Stimulated activated CD4-positive, alpha-beta T cell treated with anti-CD3 and anti-CD28 coated beads, TNF-alpha, amount 100 ng/mL, for 4 hours (primary cell): Measurements from ENCODE around the gene FGD5.
A peak's percentile ranks its signal among the peaks of the same experiment; 100 is the strongest.

Experiments
- DNase-seq, 3 experiments: peaks; one replicate each; pipeline ENCODE4 v3.0.0-alpha.2; 2020; ENCODE audit warnings: low read depth in 3 of 3

Gene FGD5

GRCh38 chr3:14787630-14788029 is 31.1 kb upstream of the FGD5 start:
- DNase-seq = no peak

GRCh38 chr3:14788644-14789043 is 30.1 kb upstream of the FGD5 start:
- DNase-seq = no peak

DNA sequence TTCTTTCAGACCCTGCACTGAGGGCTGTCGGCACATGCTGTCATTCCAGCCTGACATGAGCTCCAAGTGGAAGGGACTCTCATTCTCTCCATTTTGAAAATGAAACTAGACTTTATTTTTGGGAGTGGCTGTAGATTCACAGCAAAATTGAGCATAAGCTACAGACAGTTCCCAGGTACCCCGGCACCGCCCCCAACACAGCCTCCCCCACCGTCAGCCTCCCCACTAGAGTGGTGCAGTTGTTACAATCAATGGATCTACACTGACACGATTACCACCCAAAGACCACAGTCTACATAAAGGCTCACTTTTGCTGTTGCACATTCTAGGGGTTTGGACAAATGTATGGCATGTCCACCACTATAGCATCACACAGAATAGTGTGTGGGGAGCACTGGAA is 29.5 kb upstream of the FGD5 start:
- DNase-seq = no peak

- DNase-seq = no peak
Observed at GRCh38 chr3:14789640-14790285, 29.0 kb upstream of the FGD5 start.

DNA sequence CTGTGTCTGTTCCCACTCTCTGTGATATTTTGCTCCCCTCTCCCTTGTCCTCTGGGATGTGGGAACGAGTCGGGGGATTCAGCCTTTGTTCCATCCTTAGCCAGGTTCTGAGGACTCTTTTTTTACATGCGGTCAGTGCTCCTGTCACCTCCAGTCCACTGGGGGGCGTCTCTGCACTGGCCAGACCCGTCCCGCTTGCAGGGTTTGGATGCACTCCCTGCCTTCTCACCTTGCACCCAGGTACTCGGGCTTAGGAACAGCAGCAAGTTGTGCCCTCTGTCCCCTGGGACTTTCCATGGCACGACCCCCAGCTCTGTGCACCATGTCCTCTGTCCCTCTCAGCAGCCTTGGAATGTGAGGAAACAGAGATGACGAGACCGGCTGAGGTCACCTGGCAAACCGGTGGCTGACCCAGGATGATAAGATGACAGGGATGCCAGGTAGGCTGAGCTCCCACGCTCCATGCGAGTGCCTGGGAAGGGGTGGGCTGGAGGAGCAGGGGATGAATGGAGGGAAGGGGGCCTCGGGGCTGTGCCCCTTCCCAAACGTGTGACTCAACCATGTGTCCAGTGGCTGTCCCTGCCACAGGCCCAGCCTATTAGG is 27.3 kb upstream of the FGD5 start:
- peak in 1 of 3 experiments; percentile 25 for DNase-seq

GRCh38 chr3:14792691-14793121 is 26.1 kb upstream of the FGD5 start:
- DNase-seq = no peak

GRCh38 chr3:14793126-14793857 is 25.5 kb upstream of the FGD5 start:
- DNase-seq = no peak

GRCh38 chr3:14793858-14794234 is 24.9 kb upstream of the FGD5 start:
- DNase-seq = no peak

DNA sequence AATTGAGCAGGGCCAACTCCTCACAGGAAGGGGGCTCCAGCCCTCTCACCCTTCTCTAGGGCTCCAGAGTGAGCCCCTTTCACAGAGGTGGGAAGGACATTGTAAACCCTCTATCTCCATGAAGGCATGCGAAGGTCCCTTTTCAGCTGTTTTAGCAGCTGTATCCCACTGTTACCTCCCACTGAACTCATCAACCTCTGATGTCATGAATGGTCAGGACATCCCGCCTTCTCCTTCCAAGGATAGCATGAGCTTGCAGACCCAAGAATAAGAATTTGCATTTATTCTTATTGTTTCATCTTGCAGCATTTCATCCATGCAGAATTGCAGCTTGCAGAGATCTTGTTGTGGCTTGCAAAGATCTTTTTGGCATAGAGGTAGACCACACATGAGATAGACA is 24.3 kb upstream of the FGD5 start:
- DNase-seq = no peak

GRCh38 chr3:14795996-14796395 is 22.8 kb upstream of the FGD5 start:
- no peak for DNase-seq

GRCh38 chr3:14796403-14797077 is 22.2 kb upstream of the FGD5 start:
- no peak for DNase-seq

DNA sequence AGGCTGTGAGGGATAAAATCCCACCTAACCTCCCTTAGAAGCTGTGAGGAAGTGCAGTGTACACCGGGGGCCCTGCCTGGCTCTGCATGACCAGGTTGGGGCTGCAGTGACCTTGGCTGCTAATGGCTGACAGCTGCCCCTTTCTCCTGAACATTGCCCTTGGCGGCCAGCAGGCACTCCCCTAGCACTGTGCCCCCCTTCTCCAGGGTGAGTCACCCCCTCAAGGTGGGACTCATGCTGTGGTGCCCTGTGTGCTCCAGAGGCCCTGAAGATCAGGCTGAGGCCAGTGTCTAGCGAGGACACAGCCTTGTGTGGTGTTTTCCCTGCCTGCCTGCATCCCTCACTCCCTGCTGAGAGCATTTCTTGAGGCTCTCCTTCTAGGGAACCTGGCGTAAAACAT is 21.0 kb upstream of the FGD5 start:
- no peak for DNase-seq

DNA sequence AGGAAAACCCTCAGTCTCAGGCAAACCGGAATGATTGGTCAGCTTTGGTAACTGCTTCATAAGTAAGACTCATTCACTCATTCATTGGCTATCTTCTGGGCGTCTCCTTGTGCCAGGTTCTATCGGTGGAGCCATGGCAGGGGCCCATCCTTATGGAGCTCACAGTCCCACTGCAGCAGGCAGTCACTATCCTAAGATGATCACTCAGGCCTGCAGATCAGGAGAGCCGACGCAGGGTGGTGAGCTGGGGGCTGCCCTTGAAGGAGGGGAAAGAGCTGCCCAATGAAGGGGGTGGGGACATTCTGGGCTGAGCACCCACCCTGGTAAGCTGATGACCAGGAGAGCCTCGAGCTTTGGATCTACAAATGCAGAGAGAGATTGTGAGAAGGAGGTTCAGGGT is 20.5 kb upstream of the FGD5 start:
- DNase-seq = no peak

GRCh38 chr3:14799146-14799545 is 19.6 kb upstream of the FGD5 start:
- DNase-seq = no peak

GRCh38 chr3:14801031-14801430 is 17.7 kb upstream of the FGD5 start:
- no peak for DNase-seq

GRCh38 chr3:14801668-14802380 is 16.9 kb upstream of the FGD5 start:
- DNase-seq = no peak

GRCh38 chr3:14802381-14802731 is 16.4 kb upstream of the FGD5 start:
- DNase-seq = no peak

- DNase-seq = no peak
Observed at GRCh38 chr3:14803101-14803980, 15.4 kb upstream of the FGD5 start.

- no peak for DNase-seq
Observed at GRCh38 chr3:14803981-14804834, 14.6 kb upstream of the FGD5 start.
